ENCODE measurements around the gene NFYC.

The NFYC gene

GRCh38 chr1:40653851-40654537 lies 37.5 kb upstream of the NFYC start:
- H4K20me1 ChIP-seq (ENCODE audit: insufficient read depth, low read length, poor library complexity, severe bottlenecking): peaks cover 5% of the 10 kb centered on the region
- TF ChIP-seq EZH2phosphoT487 (IDR thresholded peaks at IDR 0.05; ENCODE audit: borderline replicate concordance): no peak
- TF ChIP-seq CTCF (conservative IDR thresholded peaks at IDR 0.05; ENCODE audit: low read length): no peak
- H3F3A ChIP-seq (ENCODE audit: low read depth): no peaks in the 10 kb centered on the region
- no peak overlapping the region for H2AFZ ChIP-seq (ENCODE audit: low read length)
- no peaks in the 10 kb centered on the region for H3K27me3 ChIP-seq (ENCODE audit: insufficient read depth, low read length, poor library complexity, severe bottlenecking)
- peaks cover 26% of the 10 kb centered on the region; the same call in 1 of the 2 replicates for H3K79me2 ChIP-seq (ENCODE audit: insufficient read depth, low read length)
- no peaks in the 10 kb centered on the region for H3K36me3 ChIP-seq (ENCODE audit: insufficient read depth, low read length)
- H3K4me2 ChIP-seq (ENCODE audit: low read depth, low read length, poor library complexity, severe bottlenecking): no peak overlapping the region
- no peaks in the 10 kb centered on the region for H3K9me3 ChIP-seq (ENCODE audit: insufficient read depth, low read depth, low read length)
- H3K4me1 ChIP-seq (ENCODE audit: insufficient read depth, low read length, poor library complexity, severe bottlenecking): peaks cover 21% of the 10 kb centered on the region
- H3K9me2 ChIP-seq (replicated peaks; ENCODE audit: low read depth, low read length): no peaks in the 10 kb centered on the region
- H3K9ac ChIP-seq (ENCODE audit: low read depth, low read length, poor library complexity, severe bottlenecking): no peak overlapping the region
- no peak overlapping the region for H3K4me3 ChIP-seq (ENCODE audit: low read length, poor library complexity, severe bottlenecking)

- no peak overlapping the region for H2AFZ ChIP-seq (ENCODE audit: low read length)
- H3K4me3 ChIP-seq (ENCODE audit: low read length, poor library complexity, severe bottlenecking): no peak overlapping the region
- H3F3A ChIP-seq (ENCODE audit: low read depth): no peaks in the 10 kb centered on the region
- H3K9ac ChIP-seq (ENCODE audit: low read depth, low read length, poor library complexity, severe bottlenecking): no peak overlapping the region
- H3K9me2 ChIP-seq (replicated peaks; ENCODE audit: low read depth, low read length): no peaks in the 10 kb centered on the region
- no peak overlapping the region for H3K4me2 ChIP-seq (ENCODE audit: low read depth, low read length, poor library complexity, severe bottlenecking)
- no peaks in the 10 kb centered on the region for H3K9me3 ChIP-seq (ENCODE audit: insufficient read depth, low read depth, low read length)
- no peaks in the 10 kb centered on the region for H3K36me3 ChIP-seq (ENCODE audit: insufficient read depth, low read length)
- peaks cover 5% of the 10 kb centered on the region for H4K20me1 ChIP-seq (ENCODE audit: insufficient read depth, low read length, poor library complexity, severe bottlenecking)
- no peak for TF ChIP-seq CTCF (conservative IDR thresholded peaks at IDR 0.05; ENCODE audit: low read length)
- H3K4me1 ChIP-seq (ENCODE audit: insufficient read depth, low read length, poor library complexity, severe bottlenecking): peaks cover 23% of the 10 kb centered on the region
- H3K27me3 ChIP-seq (ENCODE audit: insufficient read depth, low read length, poor library complexity, severe bottlenecking): no peaks in the 10 kb centered on the region
- peaks cover 34% of the 10 kb centered on the region; the same call in 1 of the 2 replicates for H3K79me2 ChIP-seq (ENCODE audit: insufficient read depth, low read length)
Measured at GRCh38 chr1:40657046-40657445, 34.5 kb upstream of the NFYC start.

- Histone ChIP-seq H3K4me1 (ENCODE audit: insufficient read depth, low read length, poor library complexity, severe bottlenecking) (peaks cover 42% of the 10 kb centered on the region), H3K79me2 (ENCODE audit: insufficient read depth, low read length) (peaks cover 41% of the 10 kb centered on the region; the same call in 1 of the 2 replicates), H3K9me2 (replicated peaks; ENCODE audit: low read depth, low read length) (no peaks in the 10 kb centered on the region), H2AFZ (ENCODE audit: low read length) (no peak overlapping the region), H3K9ac (ENCODE audit: low read depth, low read length, poor library complexity, severe bottlenecking) (no peak overlapping the region), H3K27me3 (ENCODE audit: insufficient read depth, low read length, poor library complexity, severe bottlenecking) (no peaks in the 10 kb centered on the region), H3K9me3 (ENCODE audit: insufficient read depth, low read depth, low read length) (no peaks in the 10 kb centered on the region), H3K4me2 (ENCODE audit: low read depth, low read length, poor library complexity, severe bottlenecking) (peak overlapping the region; percentile 26), H3K4me3 (ENCODE audit: low read length, poor library complexity, severe bottlenecking) (no peak overlapping the region), H4K20me1 (ENCODE audit: insufficient read depth, low read length, poor library complexity, severe bottlenecking) (peaks cover 8% of the 10 kb centered on the region), H3F3A (ENCODE audit: low read depth) (no peaks in the 10 kb centered on the region), H3K36me3 (ENCODE audit: insufficient read depth, low read length) (no peaks in the 10 kb centered on the region)
- TF ChIP-seq CTCF (conservative IDR thresholded peaks at IDR 0.05; ENCODE audit: low read length) (no peak), EZH2phosphoT487 (IDR thresholded peaks at IDR 0.05; ENCODE audit: borderline replicate concordance) (no peak)
Measured at GRCh38 chr1:40658751-40659648, 32.5 kb upstream of the NFYC start.
